ENCODE data around the gene TUBB4A. TPM values are rescaled to one million over a fixed set of nuclear protein-coding genes. Genes with fewer than 3 reads are reported as not detected.
A peak's percentile ranks its signal among the peaks of the same experiment; 100 is the strongest.

TUBB4A gene
- total and polyA plus RNA-seq, 9 of the 15 experiments (the other 6 are each of a cell fraction or from before 2014, with no cell fraction given), result 0.14 to 7.0 (median 0.75) TPM

DNA sequence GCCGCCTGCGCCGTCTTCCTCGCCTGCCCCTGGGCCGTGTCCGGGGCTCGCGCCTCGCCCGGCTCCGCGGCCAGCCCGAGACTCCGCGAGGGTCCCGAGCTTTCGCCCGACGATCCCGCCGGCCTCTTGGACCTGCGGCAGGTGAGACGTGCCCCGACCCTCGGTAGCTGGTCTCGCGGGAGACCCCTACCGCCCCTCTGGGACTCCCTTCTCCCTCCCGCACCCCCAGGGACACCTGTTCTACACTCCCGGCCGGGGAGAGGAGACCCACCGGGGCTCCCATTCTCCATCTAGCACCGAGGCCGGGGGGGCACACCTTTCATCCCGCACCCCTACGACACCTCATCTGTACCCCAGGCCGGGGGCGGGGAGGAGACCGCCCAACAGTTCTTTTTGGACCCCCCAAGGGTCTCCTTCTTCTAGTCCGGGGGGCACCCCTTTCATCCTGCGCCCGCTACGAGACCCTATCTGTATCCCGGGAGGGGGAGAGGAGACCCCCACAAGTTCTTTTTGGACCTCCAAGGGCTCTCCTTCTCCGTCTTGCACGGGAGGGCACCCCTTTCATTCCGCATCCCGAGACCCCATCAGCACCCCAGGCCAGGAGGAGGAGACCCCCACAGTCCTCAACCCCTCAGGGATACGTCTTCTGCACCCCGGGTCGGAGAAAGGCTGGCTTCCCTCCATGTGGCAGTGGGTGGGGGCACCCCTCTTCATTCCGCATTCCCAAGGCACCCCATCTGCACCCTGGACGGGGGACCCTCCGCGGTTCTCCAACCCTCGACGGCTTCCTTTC, 29.2 kb upstream of the TUBB4A start (continued):
- TF ChIP-seq, protein P1, sequence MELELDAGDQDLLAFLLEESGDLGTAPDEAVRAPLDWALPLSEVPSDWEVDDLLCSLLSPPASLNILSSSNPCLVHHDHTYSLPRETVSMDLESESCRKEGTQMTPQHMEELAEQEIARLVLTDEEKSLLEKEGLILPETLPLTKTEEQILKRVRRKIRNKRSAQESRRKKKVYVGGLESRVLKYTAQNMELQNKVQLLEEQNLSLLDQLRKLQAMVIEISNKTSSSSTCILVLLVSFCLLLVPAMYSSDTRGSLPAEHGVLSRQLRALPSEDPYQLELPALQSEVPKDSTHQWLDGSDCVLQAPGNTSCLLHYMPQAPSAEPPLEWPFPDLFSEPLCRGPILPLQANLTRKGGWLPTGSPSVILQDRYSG (tag; conservative IDR thresholded peaks at IDR 0.05; ENCODE audit: low read depth), result no peak
- no peak for TF ChIP-seq PTRF (tag; IDR thresholded peaks at IDR 0.05)

DNA sequence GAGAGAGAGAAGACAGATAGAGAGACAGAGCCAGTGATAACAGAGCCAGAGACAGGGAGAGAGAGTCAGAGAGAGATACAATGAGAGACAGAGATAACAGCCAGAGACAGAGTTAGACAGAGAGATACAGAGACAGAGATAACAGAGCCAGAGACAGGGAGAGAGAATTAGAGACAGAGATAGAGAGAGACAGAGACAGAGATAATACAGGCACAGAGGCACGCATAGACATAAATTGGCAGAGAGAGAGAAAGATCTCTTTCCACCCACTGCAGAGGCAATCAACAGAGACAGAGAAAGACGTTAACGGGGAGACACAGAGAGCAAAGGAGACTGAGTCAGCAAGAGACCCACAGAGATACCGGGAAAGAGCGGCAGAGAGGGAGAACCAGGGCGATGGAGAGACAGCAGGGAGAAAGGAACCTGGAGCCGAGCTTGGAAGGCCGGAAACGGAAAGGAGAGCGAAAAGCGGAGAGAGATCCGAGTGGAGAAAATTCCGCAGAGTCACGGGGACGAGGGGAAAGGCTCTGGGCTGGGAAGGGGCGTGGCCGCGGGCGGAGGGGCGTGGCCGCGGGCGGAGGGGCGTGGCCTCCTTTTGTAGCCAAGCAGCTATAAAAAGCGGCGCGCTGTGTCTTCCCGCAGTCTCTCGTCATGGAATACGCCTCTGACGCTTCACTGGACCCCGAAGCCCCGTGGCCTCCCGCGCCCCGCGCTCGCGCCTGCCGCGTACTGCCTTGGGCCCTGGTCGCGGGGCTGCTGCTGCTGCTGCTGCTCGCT, 28.5 kb upstream of the TUBB4A start, which contains the start of gene TNFSF9:
TNFSF9 (plus strand) TSS at position 641 of the 777 bp plus-strand sequence; CDS start at position 652, 11 bp downstream.
- Histone ChIP-seq H2AFZ (ENCODE audit: low read depth, low read length) (peak within 1 kb of the TSS; percentile 96), H4K20me1 (replicated peaks; ENCODE audit: control insufficient read depth, insufficient read depth, low read length) (no peaks in the 10 kb centered on the region; the same call in 1 of the 2 replicates), H3K36me3 (ENCODE audit: control insufficient read depth, insufficient read depth, low read length) (peaks cover 15% of the 10 kb centered on the region), H3K27me3 (ENCODE audit: control insufficient read depth in 2 of 2, insufficient read depth in 2 of 2, low read length in 2 of 2) (no peaks in the 10 kb centered on the region), H3K79me2 (ENCODE audit: control insufficient read depth, insufficient read depth, low read length) (peaks cover 25% of the 10 kb centered on the region), H3K9me1 (ENCODE audit: control insufficient read depth, insufficient read depth, low read length) (peaks cover 7% of the 10 kb centered on the region), H3K4me1 (replicated peaks in 1 of 2; ENCODE audit: control insufficient read depth in 2 of 2, insufficient read depth in 2 of 2, low read length in 2 of 2) (peaks cover 33 to 59% of the 10 kb centered on the region in 2 experiments), H3K9ac (ENCODE audit: insufficient read depth in 1 of 2, low read depth in 2 of 2, low read length in 2 of 2) (peak within 1 kb of the TSS; percentile 94 to 95), H3K4me2 (ENCODE audit: insufficient read depth, low read length) (peak within 1 kb of the TSS; percentile 97), H3K4me3 (peak within 1 kb of the TSS; percentile 83), H3K27ac (ENCODE audit: extremely low read depth, low read depth, low read length) (peak within 1 kb of the TSS; percentile 99), H3K9me3 (replicated peaks; ENCODE audit: control insufficient read depth, insufficient read depth, low read depth, low read length) (no peaks in the 10 kb centered on the region)
- POLR2A ChIA-PET, result interaction anchor here (0.5 to 3.1 kb wide), 42 partner anchors 8 to 1822 kb away, joined by 3 to 30 read pairs (median 3); partner anchors contain the start of genes ALKBH7, CATSPERD, GPR108 and KHSRP
- ATAC-seq (peak; percentile 84), FAIRE-seq (peak; percentile 90), DNase-seq (ENCODE audit: extremely low read depth in 1 of 4, low spot score in 3 of 4) (peak; percentile 87 to 95 (median 92))
- in situ Hi-C loops (cut with MboI), result no loop called here
- intact Hi-C loops (cut with micrococcal nuclease), result no loop called here
- no TSS peak for BruUV-seq (replicated peaks)
- CTCF ChIA-PET (ENCODE audit: low intra/inter-chr PET ratio), result interaction anchor here (0.7 kb wide), 1 partner anchor 103 kb away, joined by 3 read pairs; no protein-coding TSS in a partner anchor
- WGBS (ENCODE audit: insufficient coverage, low coverage, missing lambda C conversion rate), result under 1% methylated on average over 28 of the region's 44 CpGs
- TF ChIP-seq ZNF444 (CRISPR knock-in tag; IDR thresholded peaks at IDR 0.05), result no peak
- TF ChIP-seq, protein P2, sequence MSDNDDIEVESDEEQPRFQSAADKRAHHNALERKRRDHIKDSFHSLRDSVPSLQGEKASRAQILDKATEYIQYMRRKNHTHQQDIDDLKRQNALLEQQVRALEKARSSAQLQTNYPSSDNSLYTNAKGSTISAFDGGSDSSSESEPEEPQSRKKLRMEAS (CRISPR knock-in tag; IDR thresholded peaks at IDR 0.05), result peak; percentile 80
- TF ChIP-seq, protein P3, sequence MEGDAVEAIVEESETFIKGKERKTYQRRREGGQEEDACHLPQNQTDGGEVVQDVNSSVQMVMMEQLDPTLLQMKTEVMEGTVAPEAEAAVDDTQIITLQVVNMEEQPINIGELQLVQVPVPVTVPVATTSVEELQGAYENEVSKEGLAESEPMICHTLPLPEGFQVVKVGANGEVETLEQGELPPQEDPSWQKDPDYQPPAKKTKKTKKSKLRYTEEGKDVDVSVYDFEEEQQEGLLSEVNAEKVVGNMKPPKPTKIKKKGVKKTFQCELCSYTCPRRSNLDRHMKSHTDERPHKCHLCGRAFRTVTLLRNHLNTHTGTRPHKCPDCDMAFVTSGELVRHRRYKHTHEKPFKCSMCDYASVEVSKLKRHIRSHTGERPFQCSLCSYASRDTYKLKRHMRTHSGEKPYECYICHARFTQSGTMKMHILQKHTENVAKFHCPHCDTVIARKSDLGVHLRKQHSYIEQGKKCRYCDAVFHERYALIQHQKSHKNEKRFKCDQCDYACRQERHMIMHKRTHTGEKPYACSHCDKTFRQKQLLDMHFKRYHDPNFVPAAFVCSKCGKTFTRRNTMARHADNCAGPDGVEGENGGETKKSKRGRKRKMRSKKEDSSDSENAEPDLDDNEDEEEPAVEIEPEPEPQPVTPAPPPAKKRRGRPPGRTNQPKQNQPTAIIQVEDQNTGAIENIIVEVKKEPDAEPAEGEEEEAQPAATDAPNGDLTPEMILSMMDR (IDR thresholded peaks at IDR 0.05 in 2 of 3, conservative IDR thresholded peaks at IDR 0.05 in 1 of 3; ENCODE audit: insufficient read depth in 2 of 3, low read depth in 1 of 3, low read length in 3 of 3), result no peak
- TF ChIP-seq RAD51 (IDR thresholded peaks at IDR 0.05; ENCODE audit: borderline replicate concordance, low read depth), result peak; percentile 54; the same call in 1 of the 2 replicates
- no peak for TF ChIP-seq SREBF2 (CRISPR knock-in tag; IDR thresholded peaks at IDR 0.05)
- TF ChIP-seq, protein P4, sequence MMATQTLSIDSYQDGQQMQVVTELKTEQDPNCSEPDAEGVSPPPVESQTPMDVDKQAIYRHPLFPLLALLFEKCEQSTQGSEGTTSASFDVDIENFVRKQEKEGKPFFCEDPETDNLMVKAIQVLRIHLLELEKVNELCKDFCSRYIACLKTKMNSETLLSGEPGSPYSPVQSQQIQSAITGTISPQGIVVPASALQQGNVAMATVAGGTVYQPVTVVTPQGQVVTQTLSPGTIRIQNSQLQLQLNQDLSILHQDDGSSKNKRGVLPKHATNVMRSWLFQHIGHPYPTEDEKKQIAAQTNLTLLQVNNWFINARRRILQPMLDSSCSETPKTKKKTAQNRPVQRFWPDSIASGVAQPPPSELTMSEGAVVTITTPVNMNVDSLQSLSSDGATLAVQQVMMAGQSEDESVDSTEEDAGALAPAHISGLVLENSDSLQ (IDR thresholded peaks at IDR 0.05), result peak; percentile 47; the same call in 1 of the 2 replicates
- TF ChIP-seq MTF1 (CRISPR knock-in tag; IDR thresholded peaks at IDR 0.05; ENCODE audit: borderline replicate concordance), result no peak
- peak; percentile 92 for TF ChIP-seq RB1 (IDR thresholded peaks at IDR 0.05; ENCODE audit: low read depth)
- TF ChIP-seq MTA2 (IDR thresholded peaks at IDR 0.05; ENCODE audit: low read depth), result peak; percentile 49; the same call in 1 of the 2 replicates
- 0 out of 4 replicates have a peak, but pooled peaks of 1 of the 2 experiments have one; percentile 18 for TF ChIP-seq ETV6 (IDR thresholded peaks at IDR 0.05; ENCODE audit: borderline replicate concordance in 1 of 2, low read depth in 2 of 2, low read length in 1 of 2)
- no peak for TF ChIP-seq ETV6 (CRISPR knock-in tag; IDR thresholded peaks at IDR 0.05; ENCODE audit: borderline replicate concordance)
